HepG2 (cell line): Measurements from ENCODE around the gene TASP1. TPM values are rescaled to one million over a fixed set of nuclear protein-coding genes. Genes with fewer than 3 reads are reported as not detected.

ENCODE experiments used
- ADNP ChIP-seq: sonication (generic); formaldehyde crosslinking; IDR thresholded peaks from 2 replicates; pipeline ENCODE4 v1.4.0; 2020; ENCODE audit warnings: missing genetic modification reagents
- CHD2 ChIP-seq: IDR thresholded peaks from 2 replicates; pipeline ENCODE4 v1.6.1; 2011; ENCODE audit warnings: low read depth, low read length, improper control_type of control experiment
- DPF2 ChIP-seq: sonication (generic); formaldehyde crosslinking; IDR thresholded peaks from 2 replicates; pipeline ENCODE4 v1.4.0; 2020; ENCODE audit warnings: mild to moderate bottlenecking, low read depth, missing genetic modification reagents, borderline replicate concordance
- ERF ChIP-seq: IDR thresholded peaks from 2 replicates; pipeline ENCODE4 v1.6.1; 2018; ENCODE audit warnings: missing biosample characterization, missing genetic modification reagents
- GATAD2A ChIP-seq: IDR thresholded peaks from 2 replicates; pipeline ENCODE4 v1.6.1; 2016
- KLF16 ChIP-seq, 2 experiments: sonication (generic) in 1 of 2; formaldehyde crosslinking in 1 of 2; IDR thresholded peaks; 2 replicates each; pipeline versions ENCODE4 v1.6.1 to v1.8.0; 2016 to 2023; ENCODE audit warnings: missing genetic modification reagents in 2 of 2, missing compliant biosample characterization in 1 of 2
- RELA ChIP-seq: sonication (generic); formaldehyde crosslinking; IDR thresholded peaks from 2 replicates; pipeline ENCODE4 v1.4.0; 2020; ENCODE audit warnings: missing genetic modification reagents
- RXRB ChIP-seq: IDR thresholded peaks from 2 replicates; pipeline ENCODE4 v1.6.1; 2016; ENCODE audit warnings: borderline replicate concordance, missing genetic modification reagents, missing compliant biosample characterization
- SNAPC2 ChIP-seq: sonication (generic); formaldehyde crosslinking; IDR thresholded peaks from 2 replicates; pipeline ENCODE4 v1.8.1; 2022; ENCODE audit warnings: mild to moderate bottlenecking, missing genetic modification reagents
- YY1 ChIP-seq: IDR thresholded peaks from 2 replicates; pipeline ENCODE4 v1.6.1; 2011; ENCODE audit warnings: low read length, low read depth, moderate library complexity, mild to moderate bottlenecking; ENCODE audit not compliant: insufficient read depth, insufficient replicate concordance
- ZFP1 ChIP-seq: IDR thresholded peaks from 2 replicates; pipeline ENCODE4 v1.6.1; 2016
- ZFP37 ChIP-seq: sonication (generic); formaldehyde crosslinking; IDR thresholded peaks from 2 replicates; pipeline ENCODE4 v1.4.0; 2020; ENCODE audit warnings: missing genetic modification reagents, borderline replicate concordance
- ZNF12 ChIP-seq: sonication (generic); formaldehyde crosslinking; IDR thresholded peaks from 2 replicates; pipeline ENCODE4 v1.5.0; 2020; ENCODE audit warnings: missing genetic modification reagents
- ZNF224 ChIP-seq: sonication (generic); formaldehyde crosslinking; IDR thresholded peaks from 2 replicates; pipeline ENCODE4 v1.5.0; 2020; ENCODE audit warnings: mild to moderate bottlenecking, missing genetic modification reagents
- ZNF333 ChIP-seq: sonication (generic); formaldehyde crosslinking; IDR thresholded peaks from 2 replicates; pipeline ENCODE4 v1.4.0; 2020; ENCODE audit warnings: mild to moderate bottlenecking, missing genetic modification reagents, borderline replicate concordance
- ZNF563 ChIP-seq: sonication (generic); formaldehyde crosslinking; IDR thresholded peaks from 2 replicates; pipeline ENCODE4 v1.8.0; 2022; ENCODE audit warnings: mild to moderate bottlenecking, moderate library complexity, missing genetic modification reagents
- ZNF567 ChIP-seq: sonication (generic); formaldehyde crosslinking; IDR thresholded peaks from 2 replicates; pipeline ENCODE4 v1.8.1; 2023; ENCODE audit warnings: mild to moderate bottlenecking, missing genetic modification reagents, borderline replicate concordance
- polyA plus RNA-seq, 8 experiments: library from polyadenylated mRNA; depleted of rRNA in 3 of 8; stranded (reverse) in 7 of 8; unstranded in 1 of 8; fragments of >200 nt; fragmentation: Illumina TruSeq in 4 of 8; extraction: Trizol in 4 of 8; gene quantifications; 2 replicates each; pipeline versions ENCODE4 v1.2.1 to v1.2.3, GENCODE V29; 2011 to 2016; ENCODE audit warnings: low read depth in 4 of 8, missing spikeins in 1 of 8, mixed read lengths in 1 of 8; ENCODE audit not compliant: insufficient read depth in 1 of 8
- total RNA-seq, 5 experiments: library from RNA; depleted of rRNA; stranded (reverse); fragments of >200 nt; fragmentation: Illumina TruSeq; extraction: Trizol; gene quantifications; 2 replicates each; pipeline ENCODE4 v1.2.3, GENCODE V29; 2016; ENCODE audit warnings: low read depth in 1 of 5
- TF ChIP-seq, protein P1 (sequence below): sonication (generic); formaldehyde crosslinking; IDR thresholded peaks from 2 replicates; pipeline ENCODE4 v1.9.0; 2022; ENCODE audit warnings: missing genetic modification reagents, mild to moderate bottlenecking, borderline replicate concordance
- TF ChIP-seq, protein P2 (sequence below): sonication (generic); formaldehyde crosslinking; IDR thresholded peaks from 2 replicates; pipeline ENCODE4 v1.5.0; 2020; ENCODE audit warnings: missing genetic modification reagents, mild to moderate bottlenecking, borderline replicate concordance
- TF ChIP-seq, protein P3 (sequence below): sonication (generic); formaldehyde crosslinking; IDR thresholded peaks from 2 replicates; pipeline ENCODE4 v1.4.0; 2020; ENCODE audit warnings: missing genetic modification reagents
- TF ChIP-seq, protein P4 (sequence below): sonication (generic); formaldehyde crosslinking; IDR thresholded peaks from 2 replicates; pipeline ENCODE4 v1.8.1; 2022; ENCODE audit warnings: low read depth, mild to moderate bottlenecking, missing genetic modification reagents
- TF ChIP-seq, protein P5 (sequence below): sonication (generic); formaldehyde crosslinking; IDR thresholded peaks from 2 replicates; pipeline ENCODE4 v1.4.0; 2020; ENCODE audit warnings: missing genetic modification reagents, borderline replicate concordance

The TASP1 gene
- total and polyA plus RNA-seq, 2 of the 13 experiments (the other 11 are each of a cell fraction or from before 2014, with no cell fraction given) = 10.0 to 25.2 TPM

DNA sequence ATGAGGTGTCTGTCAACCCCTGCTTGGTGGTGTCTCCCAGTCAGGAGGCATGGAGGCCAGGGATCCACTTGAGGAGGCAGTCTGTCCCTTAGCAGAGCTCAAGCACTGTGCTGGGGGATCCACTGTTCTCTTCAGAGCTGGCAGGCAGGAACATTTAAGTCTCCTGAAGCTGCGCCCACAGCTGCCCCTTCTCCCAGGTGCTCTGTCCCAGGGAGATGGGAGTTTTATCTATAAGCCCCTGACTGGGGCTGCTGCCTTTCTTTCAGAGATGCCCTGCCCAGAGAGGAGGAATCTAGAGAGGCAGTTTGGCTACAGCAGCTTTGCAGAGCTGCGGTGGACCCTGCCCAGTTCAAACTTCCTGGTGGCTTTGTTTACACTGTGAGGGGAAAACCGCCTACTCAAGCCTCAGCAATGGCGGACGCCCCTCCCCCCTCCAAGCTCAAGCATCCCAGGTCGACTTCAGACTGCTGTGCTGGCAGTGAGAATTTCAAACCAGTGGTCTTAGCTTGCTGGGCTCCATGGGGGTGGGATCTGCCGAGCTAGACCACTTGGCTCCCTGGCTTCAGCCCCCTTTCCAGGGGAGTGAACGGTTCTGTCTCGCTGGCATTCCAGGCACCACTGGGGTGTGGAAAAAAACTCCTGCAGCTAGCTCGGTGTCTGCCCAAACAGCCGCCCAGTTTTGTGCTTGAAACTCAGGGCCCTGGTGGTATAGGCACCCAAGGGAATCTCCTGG, 258.1 kb downstream of the TASP1 start (continued):
- peak; percentile 52; the same call in 1 of the 2 replicates for TF ChIP-seq RXRB (CRISPR knock-in tag)
- TF ChIP-seq CHD2 = peak; percentile 30; the same call in 1 of the 2 replicates
- TF ChIP-seq ZFP1 (CRISPR knock-in tag) = 0 out of 2 replicates have a peak, but pooled peaks have one; percentile 77
- peak; percentile 87 for TF ChIP-seq DPF2 (CRISPR knock-in tag)
- TF ChIP-seq, protein P1, sequence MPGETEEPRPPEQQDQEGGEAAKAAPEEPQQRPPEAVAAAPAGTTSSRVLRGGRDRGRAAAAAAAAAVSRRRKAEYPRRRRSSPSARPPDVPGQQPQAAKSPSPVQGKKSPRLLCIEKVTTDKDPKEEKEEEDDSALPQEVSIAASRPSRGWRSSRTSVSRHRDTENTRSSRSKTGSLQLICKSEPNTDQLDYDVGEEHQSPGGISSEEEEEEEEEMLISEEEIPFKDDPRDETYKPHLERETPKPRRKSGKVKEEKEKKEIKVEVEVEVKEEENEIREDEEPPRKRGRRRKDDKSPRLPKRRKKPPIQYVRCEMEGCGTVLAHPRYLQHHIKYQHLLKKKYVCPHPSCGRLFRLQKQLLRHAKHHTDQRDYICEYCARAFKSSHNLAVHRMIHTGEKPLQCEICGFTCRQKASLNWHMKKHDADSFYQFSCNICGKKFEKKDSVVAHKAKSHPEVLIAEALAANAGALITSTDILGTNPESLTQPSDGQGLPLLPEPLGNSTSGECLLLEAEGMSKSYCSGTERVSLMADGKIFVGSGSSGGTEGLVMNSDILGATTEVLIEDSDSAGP = peak; percentile 77; the same call in 1 of the 2 replicates
- TF ChIP-seq, protein P2, sequence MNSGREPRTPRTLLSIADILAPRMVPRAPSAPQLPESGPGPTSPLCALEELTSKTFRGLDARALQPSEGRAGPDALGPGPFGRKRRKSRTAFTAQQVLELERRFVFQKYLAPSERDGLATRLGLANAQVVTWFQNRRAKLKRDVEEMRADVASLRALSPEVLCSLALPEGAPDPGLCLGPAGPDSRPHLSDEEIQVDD (CRISPR knock-in tag) = peak; percentile 73; the same call in 1 of the 2 replicates
- TF ChIP-seq, protein P3, sequence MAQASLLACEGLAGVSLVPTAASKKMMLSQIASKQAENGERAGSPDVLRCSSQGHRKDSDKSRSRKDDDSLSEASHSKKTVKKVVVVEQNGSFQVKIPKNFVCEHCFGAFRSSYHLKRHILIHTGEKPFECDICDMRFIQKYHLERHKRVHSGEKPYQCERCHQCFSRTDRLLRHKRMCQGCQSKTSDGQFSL (CRISPR knock-in tag) = 0 out of 2 replicates have a peak, but pooled peaks have one; percentile 38
- peak; percentile 87 for TF ChIP-seq ZNF224 (CRISPR knock-in tag)
- 0 out of 2 replicates have a peak, but pooled peaks have one; percentile 80 for TF ChIP-seq ZNF333 (CRISPR knock-in tag)
- peak; percentile 80 for TF ChIP-seq ZNF563 (CRISPR knock-in tag)
- peak; percentile 85; the same call in 1 of the 2 replicates for TF ChIP-seq ZFP37 (CRISPR knock-in tag)
- TF ChIP-seq GATAD2A (CRISPR knock-in tag) = peak; percentile 80
- peak; percentile 66; the same call in 1 of the 2 replicates for TF ChIP-seq RELA (CRISPR knock-in tag)
- TF ChIP-seq ADNP (CRISPR knock-in tag) = peak; percentile 16; the same call in 1 of the 2 replicates
- TF ChIP-seq, protein P4, sequence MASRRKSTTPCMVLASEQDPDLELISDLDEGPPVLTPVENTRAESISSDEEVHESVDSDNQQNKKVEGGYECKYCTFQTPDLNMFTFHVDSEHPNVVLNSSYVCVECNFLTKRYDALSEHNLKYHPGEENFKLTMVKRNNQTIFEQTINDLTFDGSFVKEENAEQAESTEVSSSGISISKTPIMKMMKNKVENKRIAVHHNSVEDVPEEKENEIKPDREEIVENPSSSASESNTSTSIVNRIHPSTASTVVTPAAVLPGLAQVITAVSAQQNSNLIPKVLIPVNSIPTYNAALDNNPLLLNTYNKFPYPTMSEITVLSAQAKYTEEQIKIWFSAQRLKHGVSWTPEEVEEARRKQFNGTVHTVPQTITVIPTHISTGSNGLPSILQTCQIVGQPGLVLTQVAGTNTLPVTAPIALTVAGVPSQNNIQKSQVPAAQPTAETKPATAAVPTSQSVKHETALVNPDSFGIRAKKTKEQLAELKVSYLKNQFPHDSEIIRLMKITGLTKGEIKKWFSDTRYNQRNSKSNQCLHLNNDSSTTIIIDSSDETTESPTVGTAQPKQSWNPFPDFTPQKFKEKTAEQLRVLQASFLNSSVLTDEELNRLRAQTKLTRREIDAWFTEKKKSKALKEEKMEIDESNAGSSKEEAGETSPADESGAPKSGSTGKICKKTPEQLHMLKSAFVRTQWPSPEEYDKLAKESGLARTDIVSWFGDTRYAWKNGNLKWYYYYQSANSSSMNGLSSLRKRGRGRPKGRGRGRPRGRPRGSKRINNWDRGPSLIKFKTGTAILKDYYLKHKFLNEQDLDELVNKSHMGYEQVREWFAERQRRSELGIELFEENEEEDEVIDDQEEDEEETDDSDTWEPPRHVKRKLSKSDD (CRISPR knock-in tag) = peak; percentile 70; the same call in 1 of the 2 replicates
- peak; percentile 90; the same call in 1 of the 2 replicates for TF ChIP-seq ZNF567 (CRISPR knock-in tag)
- TF ChIP-seq, protein P5, sequence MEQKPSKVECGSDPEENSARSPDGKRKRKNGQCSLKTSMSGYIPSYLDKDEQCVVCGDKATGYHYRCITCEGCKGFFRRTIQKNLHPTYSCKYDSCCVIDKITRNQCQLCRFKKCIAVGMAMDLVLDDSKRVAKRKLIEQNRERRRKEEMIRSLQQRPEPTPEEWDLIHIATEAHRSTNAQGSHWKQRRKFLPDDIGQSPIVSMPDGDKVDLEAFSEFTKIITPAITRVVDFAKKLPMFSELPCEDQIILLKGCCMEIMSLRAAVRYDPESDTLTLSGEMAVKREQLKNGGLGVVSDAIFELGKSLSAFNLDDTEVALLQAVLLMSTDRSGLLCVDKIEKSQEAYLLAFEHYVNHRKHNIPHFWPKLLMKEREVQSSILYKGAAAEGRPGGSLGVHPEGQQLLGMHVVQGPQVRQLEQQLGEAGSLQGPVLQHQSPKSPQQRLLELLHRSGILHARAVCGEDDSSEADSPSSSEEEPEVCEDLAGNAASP (CRISPR knock-in tag) = peak; percentile 42; the same call in 1 of the 2 replicates
- TF ChIP-seq KLF16 (CRISPR knock-in tag; IDR thresholded peaks at IDR 0.05) = 0 out of 4 replicates have a peak, but pooled peaks of 1 of the 2 experiments have one; percentile 56
- TF ChIP-seq SNAPC2 (CRISPR knock-in tag) = peak; percentile 64; the same call in 1 of the 2 replicates
- peak; percentile 87 for TF ChIP-seq YY1
- TF ChIP-seq ZNF12 (CRISPR knock-in tag) = peak; percentile 67; the same call in 1 of the 2 replicates
- peak; percentile 50; the same call in 1 of the 2 replicates for TF ChIP-seq ERF (CRISPR knock-in tag)
